K562 (cell line): Measurements from ENCODE around the gene GLMP. TPM values are rescaled to one million over a fixed set of nuclear protein-coding genes. Genes with fewer than 3 reads are reported as not detected.

Experiments used
- ATAC-seq: fragments of 200-7000 bp; cut with Tn5 transposase; 3 replicates; pipeline ENCODE4 v1.9.1; 2020; ENCODE audit warnings: moderate library complexity
- BruUV-seq: library from RNA; stranded (reverse); fragments of 400-500 nt; replicated peaks from 2 replicates; lab custom pipeline; 2021; lab: Mats Ljungman, UMichigan
- CTCF ChIA-PET: fragments of 300-600 bp; formaldehyde crosslinking; extraction: SDS; loops from one replicate; lab custom pipeline; 2021; ENCODE audit warnings: low intra/inter-chr PET ratio; lab: Yijun Ruan, JAX
- POLR2A ChIA-PET: fragments of 300-600, 350-650 bp; sonication (Branson Sonifier 250); formaldehyde crosslinking; extraction: SDS; loops from one replicate; lab custom pipeline; 2021; ENCODE audit warnings: antibody characterized with exemption, inconsistent platforms; lab: Yijun Ruan, JAX
- DNase-seq, 4 experiments: peaks; one replicate each; pipeline versions ENCODE4 v3.0.0 to v3.0.0-alpha.2; 2011 to 2018; ENCODE audit warnings: low spot score in 3 of 4, mixed read lengths in 3 of 4; ENCODE audit errors: extremely low read depth in 1 of 4
- FAIRE-seq: peaks from 2 replicates; lab custom pipeline; 2011; peaks lifted over from hg19 to GRCh38; lab: Jason Lieb, UNC
- H2AFZ ChIP-seq: 2 replicates; pipeline ENCODE4 v1.6.0; 2011; ENCODE audit warnings: low read depth, low read length, control low read depth, inconsistent platforms
- H3K27ac ChIP-seq: fragments of 200-600 bp; 3 replicates; pipeline ENCODE4 v1.8.0; 2011; ENCODE audit warnings: low read depth, mild to moderate bottlenecking, control low read depth, inconsistent platforms, low read length, moderate library complexity, mixed read lengths; ENCODE audit errors: extremely low read depth
- H3K27me3 ChIP-seq, 2 experiments: fragments of 300-600 bp in 1 of 2; 2 replicates in 1 of 2; 3 replicates in 1 of 2; pipeline versions ENCODE4 v1.6.0 to v1.8.0; 2011; ENCODE audit warnings: inconsistent platforms in 2 of 2, low read length in 2 of 2, mild to moderate bottlenecking in 1 of 2, mixed read lengths in 1 of 2, moderate library complexity in 1 of 2; ENCODE audit not compliant: control insufficient read depth in 2 of 2, insufficient read depth in 2 of 2
- H3K36me3 ChIP-seq: fragments of 300-600 bp; 3 replicates; pipeline ENCODE4 v1.8.0; 2011; ENCODE audit warnings: mild to moderate bottlenecking, low read length, inconsistent platforms; ENCODE audit not compliant: control insufficient read depth, insufficient read depth
- H3K4me1 ChIP-seq, 2 experiments: fragments of 200-600 bp in 1 of 2; replicated peaks in 1 of 2; 2 replicates in 1 of 2; 3 replicates in 1 of 2; pipeline versions ENCODE4 v1.5.1 to v1.8.0; 2011; ENCODE audit warnings: inconsistent platforms in 2 of 2, low read length in 2 of 2, mild to moderate bottlenecking in 1 of 2, mixed read lengths in 1 of 2, moderate library complexity in 1 of 2; ENCODE audit not compliant: control insufficient read depth in 2 of 2, insufficient read depth in 2 of 2
- H3K4me2 ChIP-seq: 2 replicates; pipeline ENCODE4 v1.6.1; 2011; ENCODE audit warnings: low read length, control low read depth, inconsistent platforms, mixed read lengths; ENCODE audit not compliant: insufficient read depth
- H3K4me3 ChIP-seq: fragments of 200-600 bp; sonication (generic), shearing (Covaris generic); 2 replicates; pipeline ENCODE4 v1.5.1; 2016; ENCODE audit warnings: control low read depth, inconsistent platforms
- H3K79me2 ChIP-seq: fragments of 200-600 bp; 3 replicates; pipeline ENCODE4 v1.8.0; 2011; ENCODE audit warnings: low read length, inconsistent platforms; ENCODE audit not compliant: control insufficient read depth, insufficient read depth
- H3K9ac ChIP-seq, 2 experiments: 2 replicates each; pipeline versions ENCODE4 v1.6.0 to v1.6.1; 2011; ENCODE audit warnings: low read depth in 2 of 2, low read length in 2 of 2, control low read depth in 1 of 2, inconsistent platforms in 1 of 2, mild to moderate bottlenecking in 1 of 2, mixed read lengths in 1 of 2; ENCODE audit not compliant: insufficient read depth in 1 of 2
- H3K9me1 ChIP-seq: one replicate; pipeline ENCODE4 v1.6.0; 2011; ENCODE audit warnings: inconsistent platforms, mild to moderate bottlenecking, low read length, moderate library complexity; ENCODE audit not compliant: control insufficient read depth, insufficient read depth
- H3K9me3 ChIP-seq: replicated peaks from 2 replicates; pipeline ENCODE4 v1.5.1; 2011; ENCODE audit warnings: low read depth, low read length, inconsistent platforms; ENCODE audit not compliant: control insufficient read depth, insufficient read depth
- H4K20me1 ChIP-seq: replicated peaks from 2 replicates; pipeline ENCODE4 v1.6.1; 2011; ENCODE audit warnings: low read length, inconsistent platforms, mixed read lengths; ENCODE audit not compliant: control insufficient read depth, insufficient read depth
- ARID1B ChIP-seq: fragments of 450-650 bp; IDR thresholded peaks from 2 replicates; pipeline ENCODE4 v1.6.1; 2016; ENCODE audit warnings: antibody characterized with exemption, mild to moderate bottlenecking, inconsistent platforms
- EGR1 ChIP-seq: fragments of 450-650 bp; conservative IDR thresholded peaks from 2 replicates; pipeline ENCODE4 v1.6.1; 2017; ENCODE audit warnings: mild to moderate bottlenecking
- JUND ChIP-seq, 2 experiments: IDR thresholded peaks; 2 replicates in 1 of 2; 3 replicates in 1 of 2; pipeline ENCODE4 v1.6.1; 2011; ENCODE audit warnings: borderline replicate concordance in 2 of 2, low read depth in 2 of 2, low read length in 2 of 2, improper control_type of control experiment in 1 of 2, missing biosample characterization in 1 of 2, missing genetic modification characterization in 1 of 2, missing genetic modification reagents in 1 of 2
- NBN ChIP-seq: fragments of 450-650 bp; IDR thresholded peaks from 2 replicates; pipeline ENCODE4 v1.6.1; 2016; ENCODE audit warnings: low read depth, mild to moderate bottlenecking
- NCOA4 ChIP-seq: fragments of 450-650 bp; IDR thresholded peaks from 2 replicates; pipeline ENCODE4 v1.6.1; 2018; ENCODE audit warnings: mild to moderate bottlenecking; ENCODE audit not compliant: partially characterized antibody
- NFXL1 ChIP-seq: fragments of 450-650 bp; formaldehyde crosslinking; IDR thresholded peaks from 2 replicates; pipeline ENCODE4 v1.4.0; 2021; ENCODE audit warnings: mild to moderate bottlenecking
- NR2F6 ChIP-seq: fragments of 450-650 bp; formaldehyde crosslinking; IDR thresholded peaks from 2 replicates; pipeline ENCODE4 v1.4.0; 2020; ENCODE audit warnings: mild to moderate bottlenecking
- PHF21A ChIP-seq: fragments of 450-650 bp; IDR thresholded peaks from 2 replicates; pipeline ENCODE4 v1.6.1; 2017; ENCODE audit warnings: low read depth, borderline replicate concordance
- POLR2H ChIP-seq: IDR thresholded peaks from 2 replicates; pipeline ENCODE4 v1.6.1; 2016; ENCODE audit warnings: missing genetic modification characterization, low read depth, mild to moderate bottlenecking, control low read depth, missing compliant biosample characterization, moderate library complexity
- USF1 ChIP-seq: sonication (generic); formaldehyde crosslinking; IDR thresholded peaks from 2 replicates; pipeline ENCODE4 v1.9.0; 2022; ENCODE audit warnings: mild to moderate bottlenecking, missing genetic modification reagents
- ZNF277 ChIP-seq: fragments of 250-450 bp; sonication (Bioruptor Pico); IDR thresholded peaks from 2 replicates; pipeline ENCODE4 v1.8.0; 2022; ENCODE audit warnings: inconsistent platforms, mild to moderate bottlenecking, moderate library complexity, borderline replicate concordance
- WGBS: fragments of 100-300 bp; shearing (Covaris generic); methylation state at CpG from one replicate; pipeline ENCODE4 v1.1.6; 2016; ENCODE audit warnings: low coverage, mixed read lengths; ENCODE audit not compliant: insufficient coverage; ENCODE audit errors: missing lambda C conversion rate; 5-methylcytosine and 5-hydroxymethylcytosine counted together
- in situ Hi-C: fragments of 300-500 bp; cut with MboI; formaldehyde crosslinking; loops from 4 replicates; pipeline ENCODE4 v1.15.0; 2018; ENCODE audit warnings: inconsistent platforms, mixed read lengths
- intact Hi-C: fragments of 100-400 bp; cut with micrococcal nuclease; formaldehyde crosslinking; loops from 2 replicates; pipeline ENCODE4 v1.14.2; 2022
- polyA plus RNA-seq, 8 experiments: library from polyadenylated mRNA; depleted of rRNA in 4 of 8; stranded (reverse) in 5 of 8; unstranded in 3 of 8; fragments of >200 nt; fragmentation: Nextera tagmentation in 2 of 8; fragmentation: Illumina TruSeq in 1 of 8; extraction: Ambion mirVana in 2 of 8; extraction: Trizol in 1 of 8; gene quantifications; 2 replicates each; pipeline versions ENCODE4 v1.2.1 to v1.2.3, GENCODE V29; 2011 to 2014; ENCODE audit warnings: inconsistent platforms in 1 of 8, missing spikeins in 1 of 8
- total RNA-seq, 7 experiments: library from RNA; depleted of rRNA in 6 of 7; stranded (reverse); fragments of >200 nt in 6 of 7; fragmentation: Illumina TruSeq in 2 of 7; extraction: Trizol in 2 of 7; gene quantifications; 2 replicates each; pipeline versions ENCODE4 v1.2.1 to v1.2.3, GENCODE V29; 2011 to 2021; ENCODE audit warnings: low replicate concordance in 1 of 7

The GLMP gene
- total and polyA plus RNA-seq, 9 of the 15 experiments (the other 6 are each of a cell fraction or from before 2014, with no cell fraction given) = 8.3 to 28.2 (median 22.4) TPM

GRCh38 chr1:156308078-156308477 lies 12.6 kb upstream of the GLMP start (continued):
- TF ChIP-seq EGR1 (no peak), USF1 (CRISPR knock-in tag) (no peak), NR2F6 (CRISPR knock-in tag) (no peak), NCOA4 (no peak), JUND (IDR thresholded peaks at IDR 0.05; ENCODE audit: borderline replicate concordance, low read depth, low read length) (peak; percentile 67; the same call in 1 of the 2 replicates), JUND (tag; IDR thresholded peaks at IDR 0.05; ENCODE audit: borderline replicate concordance, low read depth, low read length) (no peak), ARID1B (0 out of 2 replicates have a peak, but pooled peaks have one; percentile 15), POLR2H (no peak), NFXL1 (CRISPR knock-in tag) (no peak), NBN (no peak)

DNA sequence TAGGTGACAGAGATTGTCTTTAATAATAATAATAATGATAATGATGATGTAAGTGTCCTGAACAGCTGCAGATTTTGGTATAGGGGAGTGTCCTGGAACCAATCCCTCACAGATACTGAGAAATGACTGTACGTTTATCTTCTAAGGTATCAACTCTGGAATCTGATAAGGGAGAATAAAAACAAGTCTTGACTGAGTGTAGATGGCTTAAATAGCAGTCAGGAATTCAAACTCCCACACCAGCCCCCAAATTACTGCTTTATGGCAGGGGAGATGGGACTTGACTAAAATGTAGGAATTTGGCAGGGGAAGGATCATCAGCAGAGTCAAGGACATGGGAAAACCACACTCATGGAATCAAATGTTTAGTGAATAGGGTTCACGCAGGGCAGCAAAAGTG lies 9.7 kb upstream of the GLMP start:
- Histone ChIP-seq H3K4me2 (no peak overlapping the region), H3K27ac (no peak overlapping the region), H3K27me3 (no peaks in the 10 kb centered on the region), H3K4me1 (peaks cover 0 to 5% of the 10 kb centered on the region in 2 experiments; a peak in 1 of 5 replicates), H2AFZ (no peak overlapping the region), H4K20me1 (0 out of 2 replicates have a peak, but pooled peaks cover 5% of the 10 kb centered on the region), H3K9me1 (no peaks in the 10 kb centered on the region), H3K79me2 (no peaks in the 10 kb centered on the region), H3K4me3 (no peak overlapping the region), H3K36me3 (peaks cover 41% of the 10 kb centered on the region), H3K9ac (no peak overlapping the region), H3K9me3 (no peaks in the 10 kb centered on the region)
- FAIRE-seq (no peak), DNase-seq (no peak), ATAC-seq (no peak)
- POLR2A ChIA-PET = interaction anchor here (0.6 to 1.7 kb wide), 4 partner anchors 8 to 24 kb away, joined by 3 to 4 read pairs (median 3); partner anchors contain the start of gene GLMP
- WGBS = 81% methylated on average over 2 of the region's 2 CpGs
- in situ Hi-C loops (no loop called here), intact Hi-C loops (no loop called here)
- CTCF ChIA-PET = no interaction called here
- TF ChIP-seq PHF21A (no peak), ZNF277 (no peak)
- no TSS peak for BruUV-seq
